ENCODE measurements around the gene EXTL2. TPM values are rescaled to one million over a fixed set of nuclear protein-coding genes. Genes with fewer than 3 reads are reported as not detected.

EXTL2 gene, protein sequence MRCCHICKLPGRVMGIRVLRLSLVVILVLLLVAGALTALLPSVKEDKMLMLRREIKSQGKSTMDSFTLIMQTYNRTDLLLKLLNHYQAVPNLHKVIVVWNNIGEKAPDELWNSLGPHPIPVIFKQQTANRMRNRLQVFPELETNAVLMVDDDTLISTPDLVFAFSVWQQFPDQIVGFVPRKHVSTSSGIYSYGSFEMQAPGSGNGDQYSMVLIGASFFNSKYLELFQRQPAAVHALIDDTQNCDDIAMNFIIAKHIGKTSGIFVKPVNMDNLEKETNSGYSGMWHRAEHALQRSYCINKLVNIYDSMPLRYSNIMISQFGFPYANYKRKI
- total RNA-seq (ENCODE audit: unreplicated experiment): 31.5 TPM
- long read RNA-seq, transcript EXTL2-202 (5 exons, 3,985 nt): major isoform, 10 of 23 reads
- long read RNA-seq, transcript EXTL2-201 (5 exons, 2,835 nt): minor isoform, 5 of 23 reads
- long read RNA-seq, partial matches to known transcripts: 0 of 23 reads
- long read RNA-seq, other reads (novel, unspliced or antisense): 7 of 23 reads

GRCh38 chr1:100894603-100895539 lies at the start of gene EXTL2:
TSS of gene EXTL2 (minus strand) at chr1:100894842. CDS start at chr1:100888757, 6,085 bp downstream.
- Mint-ChIP-seq H3K27ac (ENCODE audit: unreplicated experiment) (peak within 1 kb of the TSS; percentile 99), H3K4me3 (ENCODE audit: unreplicated experiment) (peak within 1 kb of the TSS; percentile 99), H3K9me3 (ENCODE audit: unreplicated experiment) (peaks cover 5% of the 10 kb centered on the region), H3K4me1 (ENCODE audit: unreplicated experiment) (peaks cover 24% of the 10 kb centered on the region), H3K27me3 (ENCODE audit: unreplicated experiment) (peaks cover 10% of the 10 kb centered on the region), H3K36me3 (ENCODE audit: low read depth, unreplicated experiment) (peaks cover 41% of the 10 kb centered on the region)
- TF ChIP-seq CTCF (IDR thresholded peaks at IDR 0.05; ENCODE audit: unreplicated experiment): no peak
- peak; percentile 75 for DNase-seq (ENCODE audit: low spot score)

DNA sequence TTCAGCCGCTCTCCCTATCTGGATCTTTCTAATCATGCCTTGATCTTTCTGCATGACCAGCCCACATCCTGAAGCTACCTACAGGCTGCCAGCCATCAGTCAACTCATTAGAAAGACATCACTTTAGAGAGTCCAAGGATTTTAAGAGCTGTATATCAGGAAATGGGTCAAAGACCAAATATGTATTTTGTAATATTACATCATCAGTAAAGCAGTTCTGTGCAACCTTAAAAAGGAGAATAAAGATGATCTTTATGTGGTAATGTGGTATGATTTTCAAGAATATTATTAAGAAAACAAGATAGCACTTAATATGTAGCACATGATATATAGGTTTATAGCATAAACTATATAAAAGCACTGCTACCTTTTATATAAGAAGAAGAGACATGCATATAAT lies 48.9 kb upstream of the EXTL2 start:
- no peak for TF ChIP-seq CTCF (IDR thresholded peaks at IDR 0.05; ENCODE audit: unreplicated experiment)
- peaks cover 1% of the 10 kb centered on the region for H3K27me3 Mint-ChIP-seq (ENCODE audit: unreplicated experiment)
- peaks cover 4% of the 10 kb centered on the region for H3K4me1 Mint-ChIP-seq (ENCODE audit: unreplicated experiment)
- H3K27ac Mint-ChIP-seq (ENCODE audit: unreplicated experiment): no peak overlapping the region
- no peaks in the 10 kb centered on the region for H3K9me3 Mint-ChIP-seq (ENCODE audit: unreplicated experiment)
- no peak overlapping the region for H3K4me3 Mint-ChIP-seq (ENCODE audit: unreplicated experiment)
- peaks cover 43% of the 10 kb centered on the region for H3K36me3 Mint-ChIP-seq (ENCODE audit: low read depth, unreplicated experiment)
- no peak for DNase-seq (ENCODE audit: low spot score)

- no peak overlapping the region for H3K4me3 Mint-ChIP-seq (ENCODE audit: unreplicated experiment)
- H3K4me1 Mint-ChIP-seq (ENCODE audit: unreplicated experiment): peaks cover 4% of the 10 kb centered on the region
- H3K27ac Mint-ChIP-seq (ENCODE audit: unreplicated experiment): no peak overlapping the region
Observed at GRCh38 chr1:100942304-100943046, 47.8 kb upstream of the EXTL2 start.

More at GRCh38 chr1:100942304-100943046, 47.8 kb upstream of the EXTL2 start:
- H3K27me3 Mint-ChIP-seq (ENCODE audit: unreplicated experiment): peaks cover 1% of the 10 kb centered on the region
- H3K36me3 Mint-ChIP-seq (ENCODE audit: low read depth, unreplicated experiment): peaks cover 43% of the 10 kb centered on the region
- TF ChIP-seq CTCF (IDR thresholded peaks at IDR 0.05; ENCODE audit: unreplicated experiment): no peak
- no peak for DNase-seq (ENCODE audit: low spot score)
- H3K9me3 Mint-ChIP-seq (ENCODE audit: unreplicated experiment): no peaks in the 10 kb centered on the region
